DND-41 (cell line): ENCODE measurements around the gene THSD4.
"Not testable (repeated sequence)": the region's sequence is repeated elsewhere in the genome, so short reads cannot be mapped to it uniquely, and the experiment has no call there.

Experiments used
- ATAC-seq: fragments of 200-7000 bp; cut with Tn5 transposase; 3 replicates; pipeline ENCODE4 v1.9.1; 2021; ENCODE audit warnings: low read depth; ENCODE audit not compliant: insufficient read depth
- DNase-seq: peaks from one replicate; pipeline ENCODE4 v3.0.0-alpha.2; 2020
- H2AFZ ChIP-seq: 2 replicates; pipeline ENCODE4 v1.6.0; 2012; ENCODE audit warnings: low read depth, low read length
- H3K27ac ChIP-seq: 2 replicates; pipeline ENCODE4 v1.5.1; 2012; ENCODE audit warnings: low read length, inconsistent platforms
- H3K27me3 ChIP-seq: fragments of 200-600 bp; sonication (generic); 2 replicates; pipeline ENCODE4 v1.6.0; 2012; ENCODE audit warnings: low read length, mild to moderate bottlenecking, inconsistent platforms; ENCODE audit not compliant: insufficient read depth, poor library complexity
- H3K36me3 ChIP-seq: 2 replicates; pipeline ENCODE4 v1.5.1; 2012; ENCODE audit warnings: low read length, inconsistent platforms; ENCODE audit not compliant: insufficient read depth
- H3K4me1 ChIP-seq: 2 replicates; pipeline ENCODE4 v1.5.1; 2012; ENCODE audit warnings: mild to moderate bottlenecking, low read length; ENCODE audit not compliant: insufficient read depth
- H3K4me2 ChIP-seq: 2 replicates; pipeline ENCODE4 v1.6.0; 2012; ENCODE audit warnings: mild to moderate bottlenecking, moderate library complexity, low read length, inconsistent platforms; ENCODE audit not compliant: insufficient read depth
- H3K4me3 ChIP-seq, 2 experiments: fragments of 200-600 bp in 1 of 2; shearing (Covaris generic) in 1 of 2; 2 replicates each; pipeline ENCODE4 v1.5.1; 2012 to 2016; ENCODE audit warnings: inconsistent platforms in 2 of 2, low read length in 2 of 2, mild to moderate bottlenecking in 2 of 2, low read depth in 1 of 2, moderate library complexity in 1 of 2
- H3K79me2 ChIP-seq: 2 replicates; pipeline ENCODE4 v1.6.0; 2012; ENCODE audit warnings: low read length, inconsistent platforms; ENCODE audit not compliant: insufficient read depth
- H3K9ac ChIP-seq: 2 replicates; pipeline ENCODE4 v1.6.0; 2012; ENCODE audit warnings: low read depth, mild to moderate bottlenecking, inconsistent platforms, low read length, moderate library complexity
- H3K9me3 ChIP-seq: 2 replicates; pipeline ENCODE4 v1.5.1; 2012; ENCODE audit warnings: low read length, moderate library complexity, mild to moderate bottlenecking, inconsistent platforms; ENCODE audit not compliant: insufficient read depth, severe bottlenecking
- H4K20me1 ChIP-seq: 2 replicates; pipeline ENCODE4 v1.6.0; 2012; ENCODE audit warnings: low read length; ENCODE audit not compliant: insufficient read depth
- EZH2 ChIP-seq: IDR thresholded peaks from 3 replicates; pipeline ENCODE4 v1.6.1; 2012; ENCODE audit warnings: borderline replicate concordance, low read depth, mild to moderate bottlenecking, moderate library complexity, low read length, inconsistent platforms; ENCODE audit not compliant: severe bottlenecking
- TF ChIP-seq, protein P1 (sequence below): IDR thresholded peaks from 2 replicates; pipeline ENCODE4 v1.5.1; 2012; ENCODE audit warnings: borderline replicate concordance, low read length, moderate library complexity, mild to moderate bottlenecking; ENCODE audit not compliant: poor library complexity, severe bottlenecking; ENCODE audit errors: extremely low read depth

Gene THSD4

DNA sequence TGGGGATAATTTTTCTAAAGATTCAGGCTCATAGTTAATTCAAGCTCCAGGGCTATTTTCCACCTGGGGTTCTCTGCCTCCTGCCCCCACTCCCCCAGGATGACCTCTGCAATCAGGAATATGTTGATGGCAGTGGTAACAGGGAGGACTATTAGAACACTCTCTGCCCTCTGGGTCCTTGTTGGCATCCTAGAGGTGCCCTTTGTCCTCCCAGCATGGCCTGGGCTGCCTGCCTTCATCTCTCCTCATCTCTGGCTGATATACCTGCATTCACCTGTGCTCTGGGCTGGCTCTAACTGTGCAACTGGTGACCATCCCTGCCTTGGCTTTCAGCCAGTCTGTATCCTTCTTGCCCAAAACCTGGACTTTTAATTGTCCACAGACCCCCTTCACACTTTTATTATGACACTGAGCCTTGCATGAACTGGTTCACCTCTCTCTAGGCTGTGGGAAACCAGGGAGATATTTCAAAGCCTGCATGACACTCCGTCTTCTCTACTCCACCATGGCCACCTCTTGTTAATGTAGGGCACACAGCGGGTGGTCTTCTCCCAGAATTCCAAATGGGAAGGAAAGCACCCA lies 199.8 kb downstream of the THSD4 start:
- TF ChIP-seq EZH2: no peak
- TF ChIP-seq, protein P1, sequence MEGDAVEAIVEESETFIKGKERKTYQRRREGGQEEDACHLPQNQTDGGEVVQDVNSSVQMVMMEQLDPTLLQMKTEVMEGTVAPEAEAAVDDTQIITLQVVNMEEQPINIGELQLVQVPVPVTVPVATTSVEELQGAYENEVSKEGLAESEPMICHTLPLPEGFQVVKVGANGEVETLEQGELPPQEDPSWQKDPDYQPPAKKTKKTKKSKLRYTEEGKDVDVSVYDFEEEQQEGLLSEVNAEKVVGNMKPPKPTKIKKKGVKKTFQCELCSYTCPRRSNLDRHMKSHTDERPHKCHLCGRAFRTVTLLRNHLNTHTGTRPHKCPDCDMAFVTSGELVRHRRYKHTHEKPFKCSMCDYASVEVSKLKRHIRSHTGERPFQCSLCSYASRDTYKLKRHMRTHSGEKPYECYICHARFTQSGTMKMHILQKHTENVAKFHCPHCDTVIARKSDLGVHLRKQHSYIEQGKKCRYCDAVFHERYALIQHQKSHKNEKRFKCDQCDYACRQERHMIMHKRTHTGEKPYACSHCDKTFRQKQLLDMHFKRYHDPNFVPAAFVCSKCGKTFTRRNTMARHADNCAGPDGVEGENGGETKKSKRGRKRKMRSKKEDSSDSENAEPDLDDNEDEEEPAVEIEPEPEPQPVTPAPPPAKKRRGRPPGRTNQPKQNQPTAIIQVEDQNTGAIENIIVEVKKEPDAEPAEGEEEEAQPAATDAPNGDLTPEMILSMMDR: no peak
- Histone ChIP-seq H3K4me3 (no peak overlapping the region), H3K36me3 (no peaks in the 10 kb centered on the region), H2AFZ (no peak overlapping the region), H3K4me2 (no peak overlapping the region), H3K27me3 (no peaks in the 10 kb centered on the region), H3K27ac (no peak overlapping the region), H3K4me1 (no peaks in the 10 kb centered on the region), H3K79me2 (no peaks in the 10 kb centered on the region), H3K9me3 (no peaks in the 10 kb centered on the region), H3K9ac (no peak overlapping the region), H4K20me1 (no peaks in the 10 kb centered on the region)
- DNase-seq (no peak), ATAC-seq (no peak)

DNA sequence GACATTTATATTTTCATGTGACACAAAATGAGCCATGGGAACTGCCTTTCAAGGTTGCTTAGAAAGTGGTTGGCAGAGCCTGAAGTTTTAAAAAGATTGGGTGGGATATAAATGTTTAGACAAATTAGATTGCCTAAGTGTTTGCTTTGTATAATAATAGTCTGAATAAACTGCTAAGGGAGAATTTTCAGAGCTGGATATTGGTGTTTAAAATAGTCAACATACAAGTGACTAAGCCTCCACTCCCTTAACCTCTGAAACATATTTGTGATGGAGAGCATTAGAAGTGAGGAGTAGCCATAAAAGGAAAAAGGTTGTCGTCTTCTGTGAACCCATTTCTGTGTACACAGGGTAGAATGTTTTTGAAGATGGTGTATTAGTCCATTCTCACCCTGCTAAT lies 201.6 kb downstream of the THSD4 start:
- no peak for TF ChIP-seq EZH2
- TF ChIP-seq, protein P1: no peak
- H2AFZ ChIP-seq: no peak overlapping the region
- no peaks in the 10 kb centered on the region for H3K79me2 ChIP-seq
- H3K9ac ChIP-seq: no peak overlapping the region
- H3K27ac ChIP-seq: no peak overlapping the region
- DNase-seq: no peak
- H3K36me3 ChIP-seq: no peaks in the 10 kb centered on the region
- no peaks in the 10 kb centered on the region for H3K4me1 ChIP-seq
- H3K27me3 ChIP-seq: no peaks in the 10 kb centered on the region
- no peak for ATAC-seq
- no peaks in the 10 kb centered on the region for H4K20me1 ChIP-seq
- no peaks in the 10 kb centered on the region for H3K9me3 ChIP-seq
- no peak overlapping the region for H3K4me3 ChIP-seq
- no peak overlapping the region for H3K4me2 ChIP-seq

DNA sequence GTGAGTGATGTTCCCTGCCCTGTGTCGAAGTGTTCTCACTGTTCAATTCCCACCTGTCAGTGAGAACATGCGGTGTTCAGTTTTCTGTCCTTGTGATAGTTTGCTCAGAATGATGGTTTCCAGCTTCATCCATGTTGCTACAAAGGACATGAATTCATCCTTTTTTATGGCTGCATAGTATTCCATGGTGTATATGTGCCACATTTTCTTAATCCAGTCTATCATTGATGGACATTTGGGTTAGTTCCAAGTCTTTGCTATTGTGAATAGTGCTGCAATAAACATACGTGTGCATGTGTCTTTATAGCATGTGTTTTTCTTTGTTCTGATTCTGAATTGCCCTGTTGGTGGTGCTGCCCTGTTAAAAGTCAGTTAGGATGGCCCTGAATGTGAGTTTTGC lies 204.2 kb downstream of the THSD4 start:
- not testable (repeated sequence) for ATAC-seq, H3K4me2 ChIP-seq, H2AFZ ChIP-seq, H3K4me3 ChIP-seq, H4K20me1 ChIP-seq, H3K9ac ChIP-seq, H3K27ac ChIP-seq, DNase-seq, H3K27me3 ChIP-seq, H3K9me3 ChIP-seq, H3K36me3 ChIP-seq, H3K4me1 ChIP-seq, H3K79me2 ChIP-seq

DNA sequence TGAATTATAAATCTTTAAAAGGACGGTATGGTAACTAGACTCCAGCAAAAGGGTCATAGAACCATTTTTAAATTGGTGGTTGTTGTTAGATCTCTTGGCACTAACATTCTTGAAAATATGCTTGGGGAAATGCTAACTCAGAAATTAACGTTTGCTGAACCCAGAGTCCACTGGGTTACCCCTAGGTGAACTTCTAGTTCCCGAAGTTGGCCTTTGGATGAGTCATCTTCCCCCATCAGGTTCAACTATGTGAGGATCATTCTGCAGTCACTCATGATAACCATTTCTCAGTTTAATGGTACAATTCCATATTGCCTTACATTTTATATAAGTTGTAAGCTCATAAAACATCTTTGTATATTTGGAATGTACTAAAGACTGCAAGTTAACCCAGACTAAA lies 204.7 kb downstream of the THSD4 start:
- no peaks in the 10 kb centered on the region for H4K20me1 ChIP-seq

More for the DNA sequence above, 204.7 kb downstream of the THSD4 start:
- Histone ChIP-seq H3K9ac (no peak overlapping the region), H3K27ac (no peak overlapping the region), H3K36me3 (no peaks in the 10 kb centered on the region), H3K4me3 (no peak overlapping the region), H3K9me3 (no peaks in the 10 kb centered on the region), H3K4me2 (no peak overlapping the region), H3K27me3 (no peaks in the 10 kb centered on the region), H3K79me2 (no peaks in the 10 kb centered on the region), H3K4me1 (no peaks in the 10 kb centered on the region), H2AFZ (no peak overlapping the region)
- DNase-seq (no peak), ATAC-seq (no peak)
- TF ChIP-seq EZH2: no peak
- TF ChIP-seq, protein P1: no peak
